ENCODE measurements around the gene RSPH6A. TPM values are rescaled to one million over a fixed set of nuclear protein-coding genes. Genes with fewer than 3 reads are reported as not detected.
A peak's percentile ranks its signal among the peaks of the same experiment; 100 is the strongest.

RSPH6A gene
- total and polyA plus RNA-seq, 2 of the 13 experiments (the other 11 are each of a cell fraction or from before 2014, with no cell fraction given) = 0.07 TPM; not detected in 1

DNA sequence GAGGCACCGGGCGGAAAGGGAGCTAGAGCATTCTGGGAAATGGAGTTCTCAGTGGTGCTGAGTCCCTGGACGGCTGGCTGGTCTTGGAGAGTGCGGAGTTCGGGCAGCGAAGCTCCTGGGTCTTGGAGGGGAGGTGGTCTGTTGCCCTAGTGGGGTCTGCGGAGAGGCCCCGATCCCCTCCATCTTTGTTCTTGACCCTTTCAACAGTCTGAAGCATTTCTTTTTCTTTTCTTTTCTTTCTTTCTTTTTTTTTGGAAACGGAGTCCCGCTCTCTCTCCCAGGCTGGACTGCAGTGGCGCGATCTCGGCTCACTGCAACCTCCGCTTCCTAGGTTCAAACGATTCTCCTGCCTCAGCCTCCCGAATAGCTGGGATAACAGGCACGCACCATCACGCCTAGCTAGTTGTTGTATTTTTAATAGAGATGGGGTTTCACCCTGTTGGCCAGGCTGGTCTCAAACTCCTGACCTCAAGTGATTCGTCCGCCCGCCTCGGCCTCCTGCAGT, 48.3 kb upstream of the RSPH6A start:
- Histone ChIP-seq H3K4me3 (replicated peaks in 1 of 3; ENCODE audit: insufficient read depth in 1 of 3, low read depth in 2 of 3, low read length in 3 of 3) (peak overlapping the region; percentile 90 to 97 (median 92)), H3K27ac (ENCODE audit: extremely low read length, insufficient read depth, low read length) (peak overlapping the region; percentile 50), H3K79me2 (ENCODE audit: insufficient read depth, low read length) (peaks cover 64% of the 10 kb centered on the region), H4K20me1 (ENCODE audit: insufficient read depth, low read length) (0 out of 2 replicates have a peak, but pooled peaks cover 14% of the 10 kb centered on the region), H2AFZ (ENCODE audit: low read length) (no peak overlapping the region), H3K9ac (ENCODE audit: insufficient read depth, low read depth, low read length) (peak overlapping the region; percentile 80), H3K4me2 (ENCODE audit: low read depth, low read length) (peak overlapping the region; percentile 84), H3K36me3 (replicated peaks in 1 of 2; ENCODE audit: control insufficient read depth in 1 of 2, insufficient read depth in 2 of 2, low read length in 2 of 2) (peaks cover 3 to 10% of the 10 kb centered on the region in 2 experiments; a peak in 2 of 5 replicates), H3K27me3 (ENCODE audit: control insufficient read depth in 1 of 2, insufficient read depth in 2 of 2, low read length in 2 of 2) (no peaks in the 10 kb centered on the region; a peak in 1 of 5 replicates), H3K9me3 (ENCODE audit: low read length) (no peaks in the 10 kb centered on the region), H3K4me1 (ENCODE audit: insufficient read depth, low read length) (peaks cover 45% of the 10 kb centered on the region)
- ATAC-seq (peak; percentile 5), FAIRE-seq (no peak), DNase-seq (ENCODE audit: low spot score) (no peak)
- intact Hi-C loops (cut with micrococcal nuclease; ENCODE audit: unreplicated experiment) = loop anchor here (1.0 kb wide), 2 partner anchors 11 to 20 kb away; no protein-coding TSS in a partner anchor
- POLR2A ChIA-PET = interaction anchor here (0.6 to 13.2 kb wide), 18 partner anchors 9 to 1301 kb away, joined by 3 to 388 read pairs (median 6); partner anchors contain the start of genes CCDC61, DMWD, IRF2BP1 and MYPOP
- in situ Hi-C loops (cut with HindIII; ENCODE audit: extremely low pct_ligation_motif_present, low pct_unique_long_range_greater_than_20kb) = no loop called here
- BruUV-seq (replicated peaks) = no TSS peak
- CTCF ChIA-PET (ENCODE audit: low intra/inter-chr PET ratio, low total read pairs) = interaction anchor here (1.1 to 5.8 kb wide), 2 partner anchors 20 to 46 kb away, joined by 4 to 263 read pairs; partner anchors contain the start of gene IRF2BP1
- under 1% methylated on average over 17 of the region's 22 CpGs for WGBS (ENCODE audit: low lambda C conversion rate)
- TF ChIP-seq POLR2A (IDR thresholded peaks at IDR 0.05; ENCODE audit: insufficient read depth in 1 of 2, low read depth in 2 of 2, low read length in 2 of 2) = peak in 1 of 2 experiments; percentile 73; a peak in 1 of 4 replicates
- TF ChIP-seq HMGXB4 (CRISPR knock-in tag; IDR thresholded peaks at IDR 0.05; ENCODE audit: borderline replicate concordance in 1 of 2, low read depth in 1 of 2) = peak in 1 of 2 experiments; percentile 3; a peak in 1 of 4 replicates
- 0 out of 2 replicates have a peak, but pooled peaks have one; percentile 25 for TF ChIP-seq ZFP36L1 (CRISPR knock-in tag; IDR thresholded peaks at IDR 0.05)
- TF ChIP-seq CBX5 (CRISPR knock-in tag; IDR thresholded peaks at IDR 0.05; ENCODE audit: borderline replicate concordance) = 0 out of 2 replicates have a peak, but pooled peaks have one; percentile 37
- no peak for TF ChIP-seq SYNCRIP (IDR thresholded peaks at IDR 0.05; ENCODE audit: insufficient read depth, low read depth, low read length)
- TF ChIP-seq MED1 (CRISPR knock-in tag; IDR thresholded peaks at IDR 0.05) = 0 out of 2 replicates have a peak, but pooled peaks have one; percentile 4
- peak; percentile 15; the same call in 1 of the 2 replicates for TF ChIP-seq ZNF772 (CRISPR knock-in tag; IDR thresholded peaks at IDR 0.05)
- TF ChIP-seq PHF21A (CRISPR knock-in tag; IDR thresholded peaks at IDR 0.05) = peak; percentile 20; the same call in 1 of the 2 replicates
- no peak for TF ChIP-seq NCOA2 (CRISPR knock-in tag; IDR thresholded peaks at IDR 0.05)
- no peak for TF ChIP-seq ZNF850 (CRISPR knock-in tag; conservative IDR thresholded peaks at IDR 0.05)
- TF ChIP-seq ARNT (IDR thresholded peaks at IDR 0.05) = no peak
- TF ChIP-seq TFE3 (CRISPR knock-in tag; IDR thresholded peaks at IDR 0.05) = no peak
- 0 out of 2 replicates have a peak, but pooled peaks have one; percentile 8 for TF ChIP-seq TSC22D2 (CRISPR knock-in tag; IDR thresholded peaks at IDR 0.05; ENCODE audit: borderline replicate concordance)
- 0 out of 2 replicates have a peak, but pooled peaks have one; percentile 2 for TF ChIP-seq KDM4B (CRISPR knock-in tag; IDR thresholded peaks at IDR 0.05)
- TF ChIP-seq, protein P1, sequence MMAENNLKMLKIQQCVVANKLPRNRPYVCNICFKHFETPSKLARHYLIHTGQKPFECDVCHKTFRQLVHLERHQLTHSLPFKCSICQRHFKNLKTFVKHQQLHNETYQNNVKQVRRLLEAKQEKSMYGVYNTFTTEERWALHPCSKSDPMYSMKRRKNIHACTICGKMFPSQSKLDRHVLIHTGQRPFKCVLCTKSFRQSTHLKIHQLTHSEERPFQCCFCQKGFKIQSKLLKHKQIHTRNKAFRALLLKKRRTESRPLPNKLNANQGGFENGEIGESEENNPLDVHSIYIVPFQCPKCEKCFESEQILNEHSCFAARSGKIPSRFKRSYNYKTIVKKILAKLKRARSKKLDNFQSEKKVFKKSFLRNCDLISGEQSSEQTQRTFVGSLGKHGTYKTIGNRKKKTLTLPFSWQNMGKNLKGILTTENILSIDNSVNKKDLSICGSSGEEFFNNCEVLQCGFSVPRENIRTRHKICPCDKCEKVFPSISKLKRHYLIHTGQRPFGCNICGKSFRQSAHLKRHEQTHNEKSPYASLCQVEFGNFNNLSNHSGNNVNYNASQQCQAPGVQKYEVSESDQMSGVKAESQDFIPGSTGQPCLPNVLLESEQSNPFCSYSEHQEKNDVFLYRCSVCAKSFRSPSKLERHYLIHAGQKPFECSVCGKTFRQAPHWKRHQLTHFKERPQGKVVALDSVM (CRISPR knock-in tag; IDR thresholded peaks at IDR 0.05) = peak; percentile 64; the same call in 1 of the 2 replicates
- TF ChIP-seq POLR2AphosphoS5 (IDR thresholded peaks at IDR 0.05; ENCODE audit: low read depth, low read length) = peak; percentile 83
- no peak for TF ChIP-seq THYN1 (CRISPR knock-in tag; IDR thresholded peaks at IDR 0.05; ENCODE audit: borderline replicate concordance, low read depth)
- 0 out of 2 replicates have a peak, but pooled peaks have one; percentile 14 for TF ChIP-seq ZNF607 (CRISPR knock-in tag; IDR thresholded peaks at IDR 0.05; ENCODE audit: borderline replicate concordance)
- TF ChIP-seq POLR2G (IDR thresholded peaks at IDR 0.05; ENCODE audit: low read depth, low read length) = peak; percentile 49

All from HepG2 (cell line).